ENCODE data around the gene DPM3. TPM values are rescaled to one million over a fixed set of nuclear protein-coding genes. Genes with fewer than 3 reads are reported as not detected.

DPM3 gene
- total and polyA plus RNA-seq, 2 of the 13 experiments (the other 11 are each of a cell fraction or from before 2014, with no cell fraction given) = 23.2 to 53.4 TPM

GRCh38 chr1:155167166-155168104 lies 27.1 kb upstream of the DPM3 start (continued):
- TF ChIP-seq ZNF691 (CRISPR knock-in tag; IDR thresholded peaks at IDR 0.05; ENCODE audit: borderline replicate concordance, low read depth) (peak; percentile 99), ZXDC (CRISPR knock-in tag; IDR thresholded peaks at IDR 0.05) (no peak), ZKSCAN5 (CRISPR knock-in tag; IDR thresholded peaks at IDR 0.05) (no peak), NFRKB (IDR thresholded peaks at IDR 0.05) (no peak), ZNF652 (CRISPR knock-in tag; IDR thresholded peaks at IDR 0.05; ENCODE audit: borderline replicate concordance, low read depth) (0 out of 2 replicates have a peak, but pooled peaks have one; percentile 34), ZNF276 (CRISPR knock-in tag; IDR thresholded peaks at IDR 0.05; ENCODE audit: low read depth) (no peak), ZNF430 (CRISPR knock-in tag; IDR thresholded peaks at IDR 0.05) (no peak), MEF2D (CRISPR knock-in tag; IDR thresholded peaks at IDR 0.05) (no peak), GRHL1 (CRISPR knock-in tag; conservative IDR thresholded peaks at IDR 0.05) (no peak), ZNF484 (CRISPR knock-in tag; IDR thresholded peaks at IDR 0.05; ENCODE audit: borderline replicate concordance, low read depth) (no peak), PBX3 (CRISPR knock-in tag; IDR thresholded peaks at IDR 0.05; ENCODE audit: borderline replicate concordance) (no peak), SYNCRIP (IDR thresholded peaks at IDR 0.05; ENCODE audit: insufficient read depth, low read depth, low read length) (no peak), REXO4 (CRISPR knock-in tag; IDR thresholded peaks at IDR 0.05; ENCODE audit: borderline replicate concordance) (no peak), ZNF251 (CRISPR knock-in tag; IDR thresholded peaks at IDR 0.05) (no peak), POLR2G (IDR thresholded peaks at IDR 0.05; ENCODE audit: low read depth, low read length) (no peak), ZFP36L1 (CRISPR knock-in tag; IDR thresholded peaks at IDR 0.05) (no peak), FOXC1 (CRISPR knock-in tag; IDR thresholded peaks at IDR 0.05; ENCODE audit: borderline replicate concordance) (no peak), MXD3 (CRISPR knock-in tag; IDR thresholded peaks at IDR 0.05) (no peak), ZNF121 (CRISPR knock-in tag; IDR thresholded peaks at IDR 0.05) (no peak)
